GM12878 (cell line): ENCODE measurements around the gene FBXL17.

Experiments
- MTA2 ChIP-seq: fragments of 450-650 bp; IDR thresholded peaks from 2 replicates; pipeline ENCODE4 v1.6.1; 2016; ENCODE audit warnings: low read depth, mild to moderate bottlenecking, moderate library complexity
- SMARCA5 ChIP-seq: fragments of 450-650 bp; IDR thresholded peaks from 2 replicates; pipeline ENCODE4 v1.6.1; 2017; ENCODE audit warnings: mild to moderate bottlenecking

- TF ChIP-seq MTA2 (no peak), SMARCA5 (no peak)
These were observed 117.4 kb downstream of the FBXL17 start for GRCh38 chr5:108264533-108264932.
